Loucy (cell line): Measurements from ENCODE around the gene MCM8.

Experiments used
- CTCF ChIP-seq: fragments of 200-600 bp; sonication (generic); conservative IDR thresholded peaks from 2 replicates; pipeline ENCODE4 v1.5.1; 2014; ENCODE audit warnings: mild to moderate bottlenecking, antibody characterized with exemption, low read length
- EZH2phosphoT487 ChIP-seq: fragments of 200-600 bp; IDR thresholded peaks from 2 replicates; pipeline ENCODE4 v1.6.1; 2018; ENCODE audit warnings: antibody characterized with exemption, mild to moderate bottlenecking, moderate library complexity, borderline replicate concordance

- no peak for TF ChIP-seq CTCF
- no peak for TF ChIP-seq EZH2phosphoT487
Measured at GRCh38 chr20:6006603-6006949, 56.1 kb downstream of the MCM8 start.
